BLaER1 (cell line): ENCODE data around the gene CMTM8.

Source experiments
- H3K27ac ChIP-seq: shearing (Covaris generic); formaldehyde crosslinking; 2 replicates; pipeline ENCODE4 v1.8.1; 2022
- H3K27me3 ChIP-seq: shearing (Covaris generic); formaldehyde crosslinking; 2 replicates; pipeline ENCODE4 v1.8.1; 2022
- H3K36me3 ChIP-seq: shearing (Covaris generic); formaldehyde crosslinking; 2 replicates; pipeline ENCODE4 v1.8.1; 2022
- H3K4me1 ChIP-seq: shearing (Covaris generic); formaldehyde crosslinking; 2 replicates; pipeline ENCODE4 v1.8.1; 2022
- H3K4me2 ChIP-seq: shearing (Covaris generic); formaldehyde crosslinking; 2 replicates; pipeline ENCODE4 v1.8.1; 2022
- H3K4me3 ChIP-seq: shearing (Covaris generic); formaldehyde crosslinking; 2 replicates; pipeline ENCODE4 v1.8.1; 2022
- H3K9ac ChIP-seq: shearing (Covaris generic); formaldehyde crosslinking; 2 replicates; pipeline ENCODE4 v1.8.1; 2022
- H3K9me3 ChIP-seq: shearing (Covaris generic); formaldehyde crosslinking; 2 replicates; pipeline ENCODE4 v1.8.1; 2022
- H4K20me1 ChIP-seq: shearing (Covaris generic); formaldehyde crosslinking; 2 replicates; pipeline ENCODE4 v1.8.1; 2022
- Cebpa-rat ChIP-seq: shearing (Covaris generic); IDR thresholded peaks from 2 replicates; pipeline ENCODE4 v1.8.1; 2022

The CMTM8 gene

GRCh38 chr3:32340039-32340438 lies 101.6 kb downstream of the CMTM8 start:
- Histone ChIP-seq H3K9me3 (no peaks in the 10 kb centered on the region), H3K27me3 (no peaks in the 10 kb centered on the region), H3K4me3 (no peak overlapping the region), H3K27ac (no peak overlapping the region), H4K20me1 (peaks cover 10% of the 10 kb centered on the region; the same call in 1 of the 2 replicates), H3K36me3 (peaks cover 7% of the 10 kb centered on the region), H3K9ac (no peak overlapping the region), H3K4me2 (0 out of 2 replicates have a peak overlapping the region, but pooled peaks have one; percentile 25), H3K4me1 (peaks cover 39% of the 10 kb centered on the region)
- TF ChIP-seq Cebpa-rat, result no peak

GRCh38 chr3:32340611-32341365 lies 102.3 kb downstream of the CMTM8 start:
- Histone ChIP-seq H3K9ac (no peak overlapping the region), H3K27ac (no peak overlapping the region), H3K36me3 (peaks cover 7% of the 10 kb centered on the region), H3K27me3 (no peaks in the 10 kb centered on the region), H3K4me3 (no peak overlapping the region), H3K4me2 (peak overlapping the region; percentile 25; the same call in 1 of the 2 replicates), H3K9me3 (peaks cover 3% of the 10 kb centered on the region; the same call in 1 of the 2 replicates), H3K4me1 (peaks cover 32% of the 10 kb centered on the region), H4K20me1 (peaks cover 6% of the 10 kb centered on the region; the same call in 1 of the 2 replicates)
- TF ChIP-seq Cebpa-rat, result no peak

GRCh38 chr3:32347343-32348125 lies 109.1 kb downstream of the CMTM8 start:
- no peak for TF ChIP-seq Cebpa-rat
- H3K4me2 ChIP-seq, result peak overlapping the region; percentile 82
- peak overlapping the region; percentile 43; the same call in 1 of the 2 replicates for H3K4me3 ChIP-seq
- H3K27me3 ChIP-seq, result no peaks in the 10 kb centered on the region
- H3K9me3 ChIP-seq, result peaks cover 11% of the 10 kb centered on the region; the same call in 1 of the 2 replicates
- peaks cover 35% of the 10 kb centered on the region for H3K4me1 ChIP-seq
- no peaks in the 10 kb centered on the region for H4K20me1 ChIP-seq
- H3K9ac ChIP-seq, result peak overlapping the region; percentile 26
- peak overlapping the region; percentile 67 for H3K27ac ChIP-seq
- no peaks in the 10 kb centered on the region for H3K36me3 ChIP-seq

DNA sequence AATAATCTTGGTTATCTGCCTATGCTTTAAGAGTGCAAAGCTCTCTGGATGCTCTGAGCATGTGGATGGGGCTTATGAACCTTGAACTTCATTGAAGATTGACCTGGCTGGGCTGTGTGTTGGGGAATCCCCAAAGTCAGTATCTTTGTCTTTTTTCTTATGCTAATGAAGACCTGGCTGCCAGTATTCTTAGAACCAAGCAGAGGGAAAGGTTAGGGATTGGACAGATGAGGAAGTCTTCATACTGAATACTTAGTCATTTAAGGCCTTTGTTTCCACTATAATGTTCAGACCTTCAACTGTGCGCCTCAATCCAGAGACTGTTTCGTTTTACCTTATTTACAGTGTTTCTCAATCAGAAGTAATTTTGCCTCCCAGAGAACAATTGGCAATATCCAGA lies 110.7 kb downstream of the CMTM8 start:
- Histone ChIP-seq H3K4me1 (peaks cover 24% of the 10 kb centered on the region), H3K4me2 (no peak overlapping the region), H3K27ac (no peak overlapping the region), H3K4me3 (no peak overlapping the region), H3K9me3 (peaks cover 11% of the 10 kb centered on the region; the same call in 1 of the 2 replicates), H3K36me3 (no peaks in the 10 kb centered on the region), H3K27me3 (no peaks in the 10 kb centered on the region), H3K9ac (no peak overlapping the region), H4K20me1 (no peaks in the 10 kb centered on the region)
- no peak for TF ChIP-seq Cebpa-rat

GRCh38 chr3:32352563-32352962 lies 114.1 kb downstream of the CMTM8 start:
- H3K4me1 ChIP-seq, result peaks cover 11% of the 10 kb centered on the region
- no peak overlapping the region for H3K4me2 ChIP-seq

DNA sequence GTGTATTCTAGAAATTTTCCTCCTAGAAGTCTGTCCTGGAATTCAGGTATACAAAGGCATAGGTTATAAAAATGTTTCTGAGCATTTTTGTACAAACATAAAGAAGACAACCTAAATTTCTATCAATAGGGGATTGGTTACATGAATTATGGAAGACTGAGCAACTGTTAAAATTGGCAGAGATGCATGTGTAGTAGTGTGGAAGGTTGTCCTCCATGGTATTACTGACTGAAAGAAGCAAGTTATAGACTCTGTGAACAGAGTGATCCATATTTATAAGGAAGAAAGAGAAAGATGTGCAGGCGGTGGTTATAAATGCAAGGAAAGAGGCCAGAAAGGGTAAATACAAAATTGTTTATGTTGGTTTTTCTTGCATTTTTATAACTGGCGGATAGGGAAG lies 114.9 kb downstream of the CMTM8 start:
- no peak overlapping the region for H3K27ac ChIP-seq
- no peaks in the 10 kb centered on the region for H3K27me3 ChIP-seq
- peaks cover 3% of the 10 kb centered on the region; the same call in 1 of the 2 replicates for H3K4me1 ChIP-seq
- no peaks in the 10 kb centered on the region for H3K9me3 ChIP-seq
- no peak overlapping the region for H3K9ac ChIP-seq
- H3K4me2 ChIP-seq, result no peak overlapping the region
- no peaks in the 10 kb centered on the region for H4K20me1 ChIP-seq
- peaks cover 23% of the 10 kb centered on the region; the same call in 1 of the 2 replicates for H3K36me3 ChIP-seq
- no peak overlapping the region for H3K4me3 ChIP-seq
- TF ChIP-seq Cebpa-rat, result no peak

More at GRCh38 chr3:32352563-32352962, 114.1 kb downstream of the CMTM8 start:
- no peaks in the 10 kb centered on the region for H3K27me3 ChIP-seq
- no peaks in the 10 kb centered on the region for H4K20me1 ChIP-seq
- H3K36me3 ChIP-seq, result peaks cover 18% of the 10 kb centered on the region; the same call in 1 of the 2 replicates
- H3K27ac ChIP-seq, result no peak overlapping the region
- no peaks in the 10 kb centered on the region for H3K9me3 ChIP-seq
- no peak for TF ChIP-seq Cebpa-rat
- no peak overlapping the region for H3K9ac ChIP-seq
- H3K4me3 ChIP-seq, result no peak overlapping the region

DNA sequence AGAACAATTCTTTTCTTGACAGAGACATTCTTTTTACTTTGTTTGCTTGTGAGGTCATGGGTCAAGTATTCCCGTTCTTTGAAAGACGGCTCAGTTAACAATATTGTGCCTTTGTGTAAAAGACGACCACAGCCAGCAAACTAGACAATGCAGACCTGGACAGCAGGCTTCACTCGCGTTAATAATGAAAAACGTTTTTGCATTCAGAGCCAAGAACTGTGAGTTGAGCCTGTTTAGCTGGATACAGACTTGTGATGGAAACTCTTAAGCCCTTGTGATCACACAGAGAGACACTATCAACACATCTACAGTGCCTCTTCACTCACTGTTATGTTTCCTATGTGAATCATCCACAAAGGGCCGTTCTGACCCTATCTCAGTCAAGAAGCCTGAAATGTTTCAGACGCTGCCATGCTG lies 115.9 kb downstream of the CMTM8 start:
- no peak overlapping the region for H3K27ac ChIP-seq
- peaks cover 30% of the 10 kb centered on the region for H3K36me3 ChIP-seq
- no peak overlapping the region for H3K4me3 ChIP-seq
- no peaks in the 10 kb centered on the region for H3K9me3 ChIP-seq
- H3K9ac ChIP-seq, result no peak overlapping the region
- no peaks in the 10 kb centered on the region; the same call in 1 of the 2 replicates for H3K4me1 ChIP-seq
- H3K4me2 ChIP-seq, result no peak overlapping the region
- no peak for TF ChIP-seq Cebpa-rat
- H3K27me3 ChIP-seq, result no peaks in the 10 kb centered on the region
- H4K20me1 ChIP-seq, result no peaks in the 10 kb centered on the region

DNA sequence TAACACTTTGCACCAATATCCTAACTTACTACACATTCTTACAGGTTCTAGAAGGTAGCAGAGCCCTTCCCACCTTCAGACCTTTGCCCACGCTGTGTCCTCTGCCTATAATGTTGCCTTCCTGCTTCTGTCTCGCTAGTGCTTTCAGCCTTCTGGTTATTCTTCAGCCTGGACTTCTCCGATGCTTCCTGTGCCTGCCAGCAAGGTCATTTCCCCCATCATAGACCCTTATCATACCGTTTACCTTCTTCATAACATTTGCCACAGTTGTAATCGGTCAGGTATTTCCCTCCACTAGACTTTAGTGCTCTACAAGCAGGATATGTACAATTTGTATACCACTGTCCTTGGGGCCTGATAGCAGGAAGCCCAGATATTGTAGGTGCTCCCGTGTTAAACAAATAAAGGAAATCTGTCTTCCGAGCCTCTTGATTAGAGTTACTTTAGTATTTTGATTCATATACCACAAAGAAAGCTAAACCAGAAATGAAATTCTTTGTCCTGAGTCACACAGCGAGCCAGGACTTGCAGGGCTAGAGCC lies 117.3 kb downstream of the CMTM8 start:
- no peak overlapping the region for H3K4me3 ChIP-seq
- no peak overlapping the region for H3K4me2 ChIP-seq
- H3K9ac ChIP-seq, result no peak overlapping the region
- no peaks in the 10 kb centered on the region; the same call in 1 of the 2 replicates for H3K4me1 ChIP-seq
- no peaks in the 10 kb centered on the region for H3K9me3 ChIP-seq
- TF ChIP-seq Cebpa-rat, result no peak
- no peak overlapping the region for H3K27ac ChIP-seq
- H3K36me3 ChIP-seq, result peaks cover 33% of the 10 kb centered on the region
- H4K20me1 ChIP-seq, result no peaks in the 10 kb centered on the region
- H3K27me3 ChIP-seq, result no peaks in the 10 kb centered on the region

DNA sequence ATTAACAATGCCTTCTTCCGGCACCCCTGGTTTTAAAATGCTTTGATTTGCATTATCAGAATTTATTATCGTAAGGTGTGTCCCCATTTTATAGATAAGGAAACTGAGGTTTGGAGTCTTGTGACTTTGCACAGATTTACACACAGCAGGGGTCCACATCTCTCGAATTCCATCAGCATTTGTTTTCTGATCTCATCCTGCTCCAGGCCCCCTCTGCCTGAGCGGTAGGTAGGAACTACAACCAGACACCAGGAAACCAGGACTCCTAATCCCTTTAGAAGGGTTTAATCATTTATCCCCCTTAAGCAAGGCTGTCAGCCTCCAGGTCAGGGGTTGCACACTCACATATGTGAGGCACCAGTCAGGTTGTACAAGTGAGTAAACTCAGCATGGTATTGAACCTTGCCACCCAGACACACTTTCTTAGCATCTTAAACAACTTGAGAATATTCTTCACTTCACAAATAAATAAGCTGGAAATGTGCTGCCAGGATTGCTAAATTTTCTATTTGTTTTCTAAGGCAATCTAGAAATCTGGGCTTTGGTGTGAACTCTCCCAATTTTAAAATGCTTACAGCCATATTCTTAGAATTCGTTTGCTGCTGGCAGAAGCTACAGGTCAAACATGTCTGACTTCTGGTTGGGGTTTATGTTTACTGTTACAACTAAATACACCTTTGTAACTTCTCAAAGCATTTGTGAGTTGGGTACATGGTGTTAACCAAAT lies 121.4 kb downstream of the CMTM8 start:
- H3K27me3 ChIP-seq, result no peaks in the 10 kb centered on the region
- H3K36me3 ChIP-seq, result peaks cover 55% of the 10 kb centered on the region
- no peak overlapping the region for H3K4me3 ChIP-seq
- H3K4me1 ChIP-seq, result peaks cover 26% of the 10 kb centered on the region
- H3K4me2 ChIP-seq, result no peak overlapping the region
- H3K9me3 ChIP-seq, result no peaks in the 10 kb centered on the region
- H3K9ac ChIP-seq, result no peak overlapping the region
- H3K27ac ChIP-seq, result no peak overlapping the region
- H4K20me1 ChIP-seq, result no peaks in the 10 kb centered on the region
- TF ChIP-seq Cebpa-rat, result no peak
